NCI-H446 treated with DMSO at 0.1 percent for 48 hours (cell line): ENCODE data around the gene DQX1.
A peak's percentile ranks its signal among the peaks of the same experiment; 100 is the strongest.
"Not testable (repeated sequence)": the region's sequence is repeated elsewhere in the genome, so short reads cannot be mapped to it uniquely, and the experiment has no call there.

Experiments
- DNase-seq: peaks from one replicate; lab custom pipeline; 2025; lab: John Stamatoyannopoulos, UW

Gene DQX1

DNA sequence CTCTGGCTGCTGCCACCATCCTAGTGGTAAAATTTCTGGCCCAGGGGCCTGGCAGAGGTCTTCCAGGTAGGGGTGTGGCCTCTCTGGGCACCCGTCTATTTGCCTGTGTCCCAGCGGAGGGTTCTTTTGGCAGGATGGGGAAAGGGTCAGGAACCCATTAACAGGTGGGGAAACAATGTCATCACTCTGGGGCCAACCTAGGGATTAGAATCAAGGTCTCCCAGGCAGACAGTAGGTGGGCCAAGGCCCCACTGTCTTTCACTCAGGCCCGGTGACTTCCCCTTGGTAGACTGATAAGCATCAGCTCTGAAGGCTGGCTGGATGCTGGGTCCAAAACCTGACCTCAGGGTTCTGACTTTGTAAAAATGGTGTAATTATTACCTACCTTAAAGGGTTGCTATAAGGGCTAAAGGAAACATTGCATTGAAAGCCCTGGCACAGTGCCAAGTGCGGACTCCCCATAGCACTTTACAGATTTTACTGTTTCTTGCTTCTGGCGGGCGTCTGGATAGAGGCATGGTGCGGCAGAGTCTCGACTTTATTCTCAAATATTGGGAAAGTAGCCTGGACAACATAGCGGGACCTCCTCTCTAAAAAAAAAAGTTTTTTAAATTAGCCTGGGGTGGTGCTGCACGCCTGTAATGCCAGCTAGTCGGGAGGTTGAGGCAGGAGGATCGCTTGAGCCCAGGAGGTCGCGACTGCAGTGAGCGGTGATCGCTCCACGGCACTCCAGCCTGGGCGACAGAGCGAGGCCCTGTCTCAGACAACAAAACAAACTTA is 28.8 kb downstream of the DQX1 start:
- DNase-seq = no peak

DNA sequence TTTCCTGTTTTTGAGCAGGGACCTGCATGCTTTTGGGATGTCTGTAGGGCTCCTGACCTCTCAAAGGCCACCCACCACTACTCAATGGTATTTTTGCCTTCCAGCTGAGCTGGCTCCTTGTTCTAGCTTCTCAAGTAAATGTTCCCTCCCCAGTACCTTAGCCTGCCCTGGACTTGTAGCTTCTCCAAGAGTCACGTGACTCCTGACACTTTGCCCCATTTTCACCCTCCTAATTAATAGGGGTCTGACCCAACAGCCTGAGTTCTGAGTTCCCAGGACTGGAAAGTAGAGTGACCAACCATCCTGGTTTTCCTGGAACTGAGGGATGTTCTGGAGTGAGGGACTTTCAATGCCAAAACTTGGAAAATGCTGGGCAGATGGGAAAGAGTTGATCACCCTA is 30.6 kb downstream of the DQX1 start:
- no peak for DNase-seq

DNA sequence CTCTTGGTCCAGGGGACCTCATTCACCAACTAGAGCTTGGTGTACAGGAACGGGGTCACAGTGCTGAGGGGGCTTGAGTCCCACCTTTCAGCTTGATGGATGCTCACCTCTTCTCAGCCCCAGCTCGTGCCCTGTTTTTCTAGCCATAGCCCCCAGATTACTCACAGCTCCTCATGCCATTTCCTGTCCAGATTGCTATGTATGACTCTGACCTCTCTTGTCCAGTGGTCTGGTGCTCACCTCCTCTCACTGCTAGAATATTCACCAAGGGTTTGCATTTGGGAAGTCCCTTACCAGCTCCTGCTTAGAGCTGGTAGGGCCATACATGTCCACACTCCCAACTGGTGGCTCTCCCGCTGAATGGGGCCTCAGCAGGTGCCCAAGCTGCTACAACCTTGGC is 32.5 kb downstream of the DQX1 start:
- no peak for DNase-seq

DNA sequence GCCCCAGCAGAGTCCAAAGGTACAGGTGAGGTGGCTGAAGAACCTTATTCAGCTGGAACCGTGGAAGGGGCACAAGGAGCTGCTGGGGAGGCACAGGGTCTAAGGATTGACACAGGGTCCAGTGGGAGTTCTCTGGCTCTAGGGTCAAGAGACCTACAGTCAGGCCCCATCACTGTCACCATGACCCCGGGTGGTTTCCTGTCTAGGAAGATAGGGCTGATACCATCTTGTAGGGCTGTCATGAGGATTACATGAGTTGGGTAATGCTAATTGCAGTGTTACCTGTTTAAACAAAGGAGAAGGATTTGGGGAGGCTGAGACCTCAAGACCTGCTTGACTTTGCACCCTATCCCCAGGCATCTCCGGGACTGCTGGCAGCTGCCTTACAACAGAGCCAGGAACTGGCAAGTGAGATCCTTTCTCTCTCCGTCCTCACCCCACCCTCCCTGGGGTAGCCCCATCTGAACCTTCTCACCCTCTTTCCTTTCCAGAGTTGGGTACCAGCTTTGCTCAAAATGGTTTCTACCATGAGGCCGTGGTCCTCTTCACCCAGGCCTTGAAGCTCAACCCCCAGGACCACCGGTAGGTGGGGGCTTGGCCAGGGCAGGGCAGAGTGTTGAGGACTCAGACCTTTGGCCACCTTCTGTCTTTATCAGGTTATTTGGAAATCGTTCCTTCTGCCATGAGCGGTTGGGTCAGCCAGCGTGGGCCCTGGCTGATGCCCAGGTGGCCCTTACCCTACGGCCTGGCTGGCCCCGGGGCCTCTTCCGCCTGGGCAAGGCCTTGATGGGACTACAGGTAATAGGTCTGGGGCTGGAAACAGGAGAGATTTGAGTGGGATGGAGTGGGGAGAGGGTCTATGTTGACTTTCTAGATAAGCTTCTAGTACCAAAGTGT is 34.1 kb downstream of the DQX1 start:
- no peak for DNase-seq

DNA sequence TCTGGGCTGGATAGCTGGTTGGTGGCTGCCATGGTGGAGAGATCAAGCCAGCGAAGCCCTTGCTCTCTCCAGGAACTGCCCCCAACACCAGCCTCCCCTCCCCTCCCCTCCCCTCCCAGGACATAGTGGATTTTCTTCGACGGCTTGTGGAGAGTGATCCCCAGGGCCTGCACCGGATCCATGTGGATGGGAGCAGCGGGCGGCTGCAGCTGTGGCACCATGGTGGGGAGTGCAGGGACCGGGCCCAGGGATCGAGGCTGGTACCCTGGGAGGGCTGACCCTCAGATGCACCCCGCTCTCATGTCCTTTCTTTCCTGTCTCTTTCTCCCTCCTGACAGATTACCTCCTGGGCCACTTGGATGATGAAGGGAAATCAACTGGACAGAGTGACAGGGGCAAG is 36.1 kb downstream of the DQX1 start:
- DNase-seq = no peak

GRCh38 chr2:74488643-74489481 is 37.2 kb downstream of the DQX1 start:
- DNase-seq = no peak

GRCh38 chr2:74486141-74486540 is 39.9 kb downstream of the DQX1 start:
- DNase-seq = no peak

- DNase-seq = not testable (repeated sequence)
Measured at GRCh38 chr2:74483675-74484164, 42.3 kb downstream of the DQX1 start.

DNA sequence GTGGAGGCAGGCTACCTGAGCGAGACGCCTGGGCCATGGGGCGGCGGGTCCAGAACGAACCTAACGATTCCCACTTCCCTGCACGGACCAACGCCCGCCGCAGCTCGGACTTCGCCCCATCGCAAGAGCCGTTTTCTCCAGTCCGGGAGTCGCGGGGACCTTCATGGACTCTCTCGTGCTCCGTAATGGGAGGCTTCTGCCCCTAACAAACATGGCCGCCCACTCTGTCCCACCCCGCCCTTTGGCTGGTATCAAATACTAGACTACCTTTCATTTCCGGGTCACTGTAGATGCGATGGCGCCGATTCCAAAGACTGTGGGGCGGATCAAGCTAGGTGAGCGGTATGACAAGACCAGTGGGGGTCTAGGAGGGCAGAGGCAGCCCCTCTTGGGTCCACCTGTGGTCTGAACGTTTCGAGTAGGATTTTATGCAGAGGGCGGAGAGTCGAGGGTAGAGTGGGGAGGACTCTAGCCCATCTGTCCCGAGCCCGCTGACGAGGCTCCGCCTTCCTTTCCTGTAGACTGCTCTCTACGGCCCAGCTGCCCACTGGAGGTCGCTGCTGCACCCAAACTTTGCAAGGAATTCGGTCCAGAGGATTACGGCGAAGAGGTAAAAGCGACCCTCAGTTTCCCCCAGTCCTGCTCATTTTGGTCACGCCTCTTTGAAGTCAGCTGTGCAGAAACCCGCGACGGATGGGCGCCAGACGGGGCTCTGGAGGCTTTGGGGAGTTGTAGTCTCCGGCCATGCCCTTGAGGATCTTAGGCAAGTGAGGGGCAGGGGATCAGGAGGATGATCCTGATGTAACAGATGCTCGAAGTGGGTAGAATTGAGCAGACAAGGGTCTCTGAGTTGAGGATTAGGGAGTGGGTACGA is 43.0 kb downstream of the DQX1 start, which contains the start of the genes CCDC142 and TTC31:
Gene CCDC142, minus strand, starts transcription at position 198 of the 874 bp plus-strand sequence. Its CDS starts 161 bp downstream, at position 37.
Gene TTC31, plus strand, starts transcription at position 281 of the 874 bp plus-strand sequence. Its CDS starts 15 bp downstream, at position 296.
- DNase-seq = peak; percentile 80

DNA sequence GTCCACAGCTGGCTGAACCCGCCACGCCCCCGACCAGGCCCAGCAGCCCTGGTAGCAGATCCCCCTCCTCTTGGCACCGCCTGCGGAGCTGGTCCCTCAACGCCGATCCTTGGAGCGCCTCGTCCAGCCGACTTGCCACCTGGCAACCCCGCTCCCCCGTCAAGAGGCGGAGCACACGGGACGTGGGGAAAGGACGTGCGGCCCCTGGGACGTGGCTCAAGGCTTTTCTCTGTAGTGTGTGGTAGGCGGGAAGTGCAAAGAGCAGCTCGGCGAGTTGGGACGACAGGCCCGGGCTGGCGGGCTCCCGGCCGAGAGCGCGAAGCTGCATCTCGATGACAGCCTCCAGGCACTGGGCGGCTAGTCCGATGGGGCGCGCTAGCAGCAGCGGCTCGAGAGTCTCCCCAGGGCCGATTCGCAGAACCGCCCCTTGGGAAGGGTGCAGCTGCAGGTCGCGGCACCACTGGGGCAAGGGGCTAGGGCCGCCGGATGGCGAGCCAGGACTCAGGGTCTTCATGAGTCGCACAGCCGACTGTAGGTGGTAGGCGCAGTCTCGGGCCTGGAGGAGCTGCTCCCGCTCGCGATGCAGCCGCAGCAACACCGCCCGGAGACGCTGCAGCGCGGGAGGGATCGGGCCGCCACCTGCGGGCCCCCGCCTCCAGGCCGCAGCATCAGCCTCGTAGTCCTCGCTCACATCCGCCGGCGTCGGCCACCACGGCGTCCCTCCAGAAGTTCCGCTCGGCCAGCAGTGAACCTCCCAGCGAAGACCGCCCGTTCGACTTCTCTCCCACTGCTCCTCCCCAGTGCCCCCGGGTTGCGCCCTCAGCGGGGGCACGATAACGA is 43.9 kb downstream of the DQX1 start:
- DNase-seq = no peak

DNA sequence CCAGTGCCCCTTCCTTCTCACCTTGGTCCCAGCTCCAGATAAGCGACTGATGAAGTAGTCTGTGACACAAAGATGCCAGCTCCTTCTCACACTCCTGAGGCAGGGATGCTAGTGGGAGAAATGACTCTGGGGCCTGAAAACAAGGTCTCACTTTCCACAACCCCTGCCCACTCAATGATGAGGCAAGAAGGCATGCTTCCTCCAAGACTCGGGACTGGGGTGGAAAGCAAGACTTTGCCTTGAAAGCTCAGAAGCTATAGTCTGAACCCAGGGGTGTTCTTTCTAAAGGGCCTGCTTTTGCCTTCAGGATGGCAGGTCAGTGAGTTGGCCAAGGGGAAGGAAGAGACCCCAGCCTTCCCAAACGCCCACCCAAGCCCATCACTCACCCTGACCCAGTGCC is 44.6 kb downstream of the DQX1 start:
- DNase-seq = no peak

DNA sequence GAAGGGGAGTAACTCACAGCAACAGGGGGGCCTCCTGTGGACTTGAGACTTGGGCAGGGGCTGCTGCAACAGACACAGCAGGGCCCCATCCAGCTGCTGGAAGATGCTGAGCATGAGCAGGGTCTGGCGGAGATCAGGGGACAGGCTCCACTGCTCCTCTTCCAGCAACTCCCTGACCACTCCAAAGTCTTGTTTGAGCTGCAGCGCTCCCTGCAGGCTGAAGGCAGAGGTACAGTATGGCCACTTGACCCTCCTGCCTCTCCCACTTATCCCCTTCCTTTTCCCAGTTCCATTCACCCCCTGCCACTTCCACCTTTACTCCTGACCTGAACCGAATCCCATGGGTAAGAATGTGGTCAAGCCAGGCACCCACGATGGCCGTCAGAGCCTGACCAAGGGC is 51.1 kb downstream of the DQX1 start:
- DNase-seq = no peak

- DNase-seq = no peak
Measured at GRCh38 chr2:74474481-74474880, 51.5 kb downstream of the DQX1 start.

- no peak for DNase-seq
Measured at GRCh38 chr2:74472945-74473258, 53.1 kb downstream of the DQX1 start.

GRCh38 chr2:74472086-74472944 is 53.7 kb downstream of the DQX1 start, which contains the start of gene MRPL53:
Gene MRPL53, minus strand, starts transcription at chr2:74472680. Its CDS starts 20 bp downstream, at chr2:74472660.
- DNase-seq = peak; percentile 76

- no peak for DNase-seq
Measured at GRCh38 chr2:74471332-74472065, 54.5 kb downstream of the DQX1 start.

DNA sequence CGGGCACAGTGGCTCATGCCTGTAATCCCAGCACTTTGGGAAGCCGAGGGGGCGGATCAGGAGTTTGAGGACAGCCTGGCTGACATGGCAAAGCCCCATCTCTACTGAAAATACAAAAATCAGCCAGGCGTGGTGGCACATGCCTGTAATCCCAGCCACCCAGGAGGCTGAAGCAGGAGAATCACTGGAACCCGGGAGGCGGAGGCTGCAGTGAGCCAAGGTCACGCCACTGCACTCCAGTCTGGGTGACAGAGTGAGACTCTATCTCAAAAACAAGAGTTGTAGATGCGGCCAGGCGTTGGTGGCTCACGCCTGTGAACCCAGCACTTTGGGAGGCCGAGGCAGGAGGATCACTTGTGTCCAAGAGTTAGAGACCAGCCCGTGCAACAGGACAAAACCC is 55.3 kb downstream of the DQX1 start:
- DNase-seq = not testable (repeated sequence)
